NOMO-1 treated with DMSO at 0.1 percent for 48 hours (cell line): ENCODE data around the gene PACSIN2.
"Not testable (repeated sequence)": the region's sequence is repeated elsewhere in the genome, so short reads cannot be mapped to it uniquely, and the experiment has no call there.

ENCODE experiments used
- DNase-seq: peaks from one replicate; lab custom pipeline; 2025; ENCODE audit not compliant: unreplicated experiment; lab: John Stamatoyannopoulos, UW

PACSIN2 gene

GRCh38 chr22:42967933-42968332 lies 47.0 kb downstream of the PACSIN2 start:
- peak; percentile 79 for DNase-seq

- no peak for DNase-seq
Measured at GRCh38 chr22:42967005-42967404, 47.9 kb downstream of the PACSIN2 start.

GRCh38 chr22:42966497-42966896 lies 48.5 kb downstream of the PACSIN2 start:
- DNase-seq, result no peak

DNA sequence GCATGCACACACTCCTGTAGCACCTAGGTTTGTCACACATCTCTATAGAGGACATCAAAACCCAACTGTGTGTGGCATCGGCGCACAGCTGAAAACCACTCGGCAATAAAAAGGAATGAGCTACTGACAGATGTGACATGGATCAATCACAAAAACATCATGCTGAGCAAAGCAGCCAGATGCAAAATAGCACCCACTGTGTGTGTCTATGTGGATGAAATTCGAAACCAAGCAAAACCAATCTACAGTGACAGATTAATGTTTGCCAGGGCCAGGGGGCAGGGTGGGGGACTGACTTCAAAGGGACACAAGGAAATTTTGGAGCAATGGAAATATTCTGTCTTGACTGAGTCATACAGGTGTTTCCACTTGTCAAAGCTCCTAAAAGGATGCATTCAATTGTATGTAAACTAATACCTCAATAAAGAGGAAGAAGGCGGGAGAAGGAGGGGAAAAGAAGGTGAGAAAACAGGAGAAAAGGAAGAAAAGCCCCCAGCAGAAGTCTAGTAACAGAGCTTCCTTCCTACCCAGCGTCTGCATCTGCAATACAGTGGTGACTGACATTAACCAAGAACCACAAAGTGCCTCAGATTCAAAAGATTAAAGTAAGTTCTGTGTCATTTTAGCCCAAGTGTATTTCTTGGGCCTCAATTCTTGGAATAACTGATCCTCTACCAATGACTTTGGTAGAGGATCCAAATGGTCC lies 49.8 kb downstream of the PACSIN2 start:
- DNase-seq, result no peak

- no peak for DNase-seq
Measured at GRCh38 chr22:42963231-42963595, 51.7 kb downstream of the PACSIN2 start.

- peak; percentile 55 for DNase-seq
Measured at GRCh38 chr22:42962295-42963230, 52.4 kb downstream of the PACSIN2 start.

DNA sequence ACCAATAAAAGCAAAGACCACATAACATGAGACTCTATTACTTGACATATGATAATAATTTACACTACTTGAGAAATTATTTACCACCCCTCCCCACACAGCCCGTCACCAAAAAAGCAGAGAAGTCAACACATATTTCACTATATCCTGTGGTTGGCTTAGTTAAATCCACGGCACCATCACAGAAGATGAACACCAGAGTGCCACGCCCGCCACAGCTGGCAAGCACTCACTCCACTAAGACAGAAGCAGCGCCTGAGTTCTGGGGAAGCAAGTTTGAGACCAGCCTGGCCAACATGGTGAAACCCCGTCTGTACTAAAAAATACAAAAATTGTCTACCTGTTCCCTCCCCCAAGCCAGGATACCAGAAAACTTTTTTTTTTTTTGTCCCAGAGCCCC lies 53.1 kb downstream of the PACSIN2 start:
- peak; percentile 4 for DNase-seq

DNA sequence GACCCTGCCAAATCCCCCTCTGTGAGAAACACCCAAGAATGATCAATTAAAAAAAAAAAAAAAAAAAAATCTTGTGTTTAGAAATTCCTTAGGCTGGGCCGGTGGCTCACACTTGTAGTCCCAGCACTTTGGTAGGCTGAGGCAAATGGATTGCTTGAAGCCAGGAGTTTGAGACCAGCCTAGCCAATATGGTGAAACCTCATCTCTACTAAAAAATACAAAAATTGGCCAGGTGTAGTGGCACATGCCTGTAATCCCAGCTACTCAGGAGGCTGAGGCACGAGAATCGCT lies 53.6 kb downstream of the PACSIN2 start:
- DNase-seq, result not testable (repeated sequence)

DNA sequence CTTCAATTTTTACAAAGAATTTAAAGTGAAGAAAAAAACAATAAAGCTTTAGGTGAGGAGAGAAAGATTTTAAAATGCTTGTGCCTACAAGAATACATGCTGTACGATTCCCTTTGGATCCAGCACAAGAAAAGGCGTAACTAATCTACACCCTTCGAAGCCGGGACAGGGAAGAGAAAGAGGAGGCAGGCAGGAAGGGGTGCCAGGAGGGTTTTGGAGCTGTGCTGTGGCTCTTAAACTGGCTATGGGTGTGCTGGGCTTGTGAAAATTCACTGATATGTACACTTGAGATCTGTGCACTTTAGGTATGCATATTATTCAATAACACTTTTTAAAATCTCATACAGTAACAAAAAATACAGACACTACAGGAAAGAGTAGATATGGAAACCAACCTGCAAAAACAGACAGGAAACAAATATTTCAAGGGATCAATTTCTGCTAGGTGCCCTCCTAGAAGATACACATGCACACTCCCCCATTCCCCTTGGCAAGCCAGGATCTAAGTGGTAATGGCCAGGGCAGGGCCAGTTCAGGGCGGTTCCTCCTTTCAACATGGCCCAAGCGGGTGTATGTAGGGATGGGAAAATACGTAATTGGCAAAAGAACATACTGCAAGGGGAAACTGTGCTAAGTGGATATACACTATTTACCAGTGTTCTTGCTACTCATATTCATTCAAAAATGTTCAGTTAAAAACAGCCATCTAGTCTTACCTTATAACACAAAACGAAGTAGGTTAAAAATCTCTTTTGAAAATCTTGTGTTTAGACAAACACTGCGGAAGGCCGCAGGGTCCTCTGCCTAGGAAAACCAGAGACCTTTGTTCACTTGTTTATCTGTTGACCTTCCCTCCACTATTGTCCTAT lies 54.2 kb downstream of the PACSIN2 start:
- no peak for DNase-seq

DNA sequence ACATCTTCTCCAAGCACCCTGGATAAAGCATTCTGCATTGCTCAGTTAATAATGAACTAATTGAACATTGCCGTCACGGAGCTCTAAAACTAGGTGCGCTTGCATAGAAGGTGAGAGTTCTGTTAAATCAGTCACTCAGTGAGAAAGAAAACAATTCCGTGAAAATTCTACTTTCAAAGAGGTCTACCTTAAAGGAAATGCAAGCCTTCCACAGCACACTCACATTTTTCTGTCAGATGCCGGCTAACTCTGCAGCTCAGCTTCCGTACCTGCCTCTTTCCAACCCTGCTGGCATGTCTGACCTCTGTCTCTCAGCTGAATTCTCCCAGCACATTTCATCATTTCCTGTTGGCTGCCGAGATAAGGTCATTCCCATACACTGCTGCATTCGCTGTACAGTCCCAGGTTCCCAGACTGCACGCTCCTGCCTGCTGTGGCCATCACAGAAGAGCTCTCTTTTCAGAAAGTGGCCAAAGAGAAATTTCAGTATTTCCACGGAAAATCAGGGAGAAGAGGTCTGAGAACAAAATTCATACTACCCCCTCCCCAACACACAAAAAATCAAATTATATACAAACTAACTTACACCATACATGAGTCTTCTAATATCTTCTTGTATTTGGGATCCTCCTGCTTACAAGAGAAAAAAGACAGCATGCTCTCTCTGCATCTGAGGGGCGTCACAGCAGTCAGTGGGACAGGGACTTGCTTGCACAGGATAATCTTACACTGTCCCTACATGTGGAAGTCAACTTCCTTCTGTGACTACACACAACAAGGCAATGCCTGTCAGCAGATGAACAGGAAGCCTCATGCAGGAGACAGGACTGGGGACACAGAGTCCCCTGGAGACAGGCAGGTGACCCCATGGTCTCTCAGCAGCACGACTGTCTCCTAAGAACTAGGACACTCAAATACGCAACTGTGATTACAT lies 55.1 kb downstream of the PACSIN2 start:
- DNase-seq, result no peak

DNA sequence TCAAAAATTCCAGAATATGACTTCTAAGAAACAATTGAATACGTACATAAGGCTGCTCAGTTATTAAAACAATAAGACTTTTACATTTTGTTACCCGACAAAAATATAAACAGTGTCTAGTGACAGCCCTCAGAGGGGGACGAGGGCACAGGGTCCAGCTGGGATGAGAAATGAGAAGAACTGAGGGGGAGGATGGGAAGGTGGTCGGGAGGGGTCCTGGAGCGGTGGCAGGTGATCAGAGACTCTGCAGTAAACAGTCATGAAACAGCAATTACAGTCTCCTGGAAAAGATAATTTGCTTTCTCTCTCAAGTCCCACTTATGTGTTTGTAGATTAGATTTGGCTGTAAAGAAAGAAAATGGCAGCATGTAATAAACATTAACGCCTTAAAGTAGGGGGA lies 56.0 kb downstream of the PACSIN2 start:
- DNase-seq, result no peak

GRCh38 chr22:42957958-42958357 lies 57.0 kb downstream of the PACSIN2 start:
- no peak for DNase-seq

GRCh38 chr22:42957544-42957943 lies 57.4 kb downstream of the PACSIN2 start:
- DNase-seq, result no peak

DNA sequence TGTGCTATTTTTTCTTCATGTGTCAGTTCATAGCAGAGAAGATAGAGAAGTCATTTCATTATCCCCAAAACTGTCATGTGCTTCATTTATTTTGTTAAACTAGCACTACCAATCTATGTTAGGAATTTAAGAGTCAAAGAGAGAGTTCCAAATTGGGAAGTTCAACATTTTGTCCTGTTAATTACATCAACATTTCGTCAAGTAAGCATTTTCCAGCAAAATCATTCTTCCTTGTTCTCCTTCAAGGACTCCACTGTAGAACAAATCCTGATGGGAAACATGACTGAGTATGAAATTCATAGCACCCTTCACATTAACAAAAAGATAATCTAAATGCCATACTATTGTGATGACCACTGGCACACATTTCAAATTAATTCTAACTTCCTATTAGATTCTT lies 59.1 kb downstream of the PACSIN2 start:
- no peak for DNase-seq

DNA sequence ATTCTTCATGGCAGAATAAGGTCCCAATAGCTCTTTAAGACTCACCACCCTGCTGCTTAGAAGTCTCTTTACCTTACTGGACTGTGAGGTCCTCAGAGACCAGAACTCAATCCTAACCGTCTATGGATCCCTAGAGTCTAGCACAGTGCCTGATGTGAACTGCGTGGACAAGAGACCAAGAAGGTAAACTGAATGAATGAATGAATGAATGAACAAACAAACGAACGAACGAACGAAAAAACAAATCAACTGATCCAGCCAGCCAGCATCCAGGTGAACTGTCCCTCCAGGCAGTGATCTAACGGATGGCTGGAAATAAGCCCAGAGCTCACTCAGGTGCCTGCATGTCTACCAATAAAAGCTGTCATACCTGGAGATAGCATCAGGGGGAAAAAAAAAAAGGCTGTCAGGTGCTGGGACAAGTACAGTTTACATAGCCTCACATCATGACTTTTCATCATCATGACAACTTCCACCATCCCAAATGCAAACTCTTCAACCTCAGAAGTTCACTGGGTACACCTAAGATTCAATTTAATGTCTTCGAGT lies 59.8 kb downstream of the PACSIN2 start:
- no peak for DNase-seq

- DNase-seq, result not testable (repeated sequence)
Measured at GRCh38 chr22:42953751-42954150, 61.2 kb downstream of the PACSIN2 start.

- no peak for DNase-seq
Measured at GRCh38 chr22:42951093-42951710, 63.7 kb downstream of the PACSIN2 start.

- DNase-seq, result no peak
Measured at GRCh38 chr22:42950281-42950680, 64.7 kb downstream of the PACSIN2 start.

GRCh38 chr22:42949159-42949558 lies 65.8 kb downstream of the PACSIN2 start:
- DNase-seq, result no peak

- no peak for DNase-seq
Measured at GRCh38 chr22:42948294-42948693, 66.7 kb downstream of the PACSIN2 start.
